H9 (cell line): ENCODE results near the gene TENM4. TPM values are rescaled to one million over a fixed set of nuclear protein-coding genes. Genes with fewer than 3 reads are reported as not detected.

ENCODE experiments used
- DNase-seq: peaks from one replicate; pipeline ENCODE4 v3.0.0-alpha.2; 2017
- H2AFZ ChIP-seq: one replicate; pipeline ENCODE4 v1.6.1; 2013; ENCODE audit warnings: mild to moderate bottlenecking, low read length, control low read depth, moderate library complexity
- H2AK5ac ChIP-seq: 2 replicates; pipeline ENCODE4 v1.6.1; 2013; ENCODE audit warnings: low read length, control low read depth, mixed read lengths; ENCODE audit not compliant: insufficient read length
- H2BK120ac ChIP-seq: one replicate; pipeline ENCODE4 v1.6.1; 2013; ENCODE audit warnings: low read depth, mild to moderate bottlenecking, low read length, control low read depth, inconsistent platforms; ENCODE audit not compliant: poor library complexity, severe bottlenecking
- H2BK12ac ChIP-seq: 2 replicates; pipeline ENCODE4 v1.6.1; 2013; ENCODE audit warnings: low read length, control low read depth, mixed read lengths, low read depth; ENCODE audit not compliant: insufficient read length
- H2BK15ac ChIP-seq: 2 replicates; pipeline ENCODE4 v1.6.1; 2013; ENCODE audit warnings: low read depth, low read length, control low read depth
- H2BK20ac ChIP-seq: one replicate; pipeline ENCODE4 v1.6.1; 2013; ENCODE audit warnings: low read depth, mild to moderate bottlenecking, low read length, control low read depth, inconsistent platforms; ENCODE audit not compliant: poor library complexity, severe bottlenecking
- H2BK5ac ChIP-seq: 2 replicates; pipeline ENCODE4 v1.6.1; 2013; ENCODE audit warnings: low read length, control low read depth, mixed read lengths; ENCODE audit not compliant: insufficient read length
- H3K14ac ChIP-seq: 2 replicates; pipeline ENCODE4 v1.6.1; 2013; ENCODE audit warnings: low read length, control low read depth; ENCODE audit not compliant: insufficient read depth
- H3K18ac ChIP-seq: 2 replicates; pipeline ENCODE4 v1.6.1; 2013; ENCODE audit warnings: low read depth, mild to moderate bottlenecking, mixed read lengths, low read length, control low read depth; ENCODE audit not compliant: insufficient read length
- H3K23ac ChIP-seq: 2 replicates; pipeline ENCODE4 v1.6.1; 2013; ENCODE audit warnings: low read length, control low read depth, mixed read lengths, low read depth; ENCODE audit not compliant: insufficient read length
- H3K23me2 ChIP-seq: 2 replicates; pipeline ENCODE4 v1.6.1; 2013; ENCODE audit warnings: low read depth, mild to moderate bottlenecking, mixed read lengths, low read length, control low read depth; ENCODE audit not compliant: insufficient read length, poor library complexity, severe bottlenecking
- H3K27ac ChIP-seq: 2 replicates; pipeline ENCODE4 v1.5.1; 2013; ENCODE audit warnings: low read length, control low read depth, mixed read lengths, low read depth; ENCODE audit not compliant: insufficient read length
- H3K27me3 ChIP-seq: 2 replicates; pipeline ENCODE4 v1.6.1; 2013; ENCODE audit warnings: low read length, control low read depth, inconsistent platforms; ENCODE audit not compliant: insufficient read depth
- H3K4ac ChIP-seq: 2 replicates; pipeline ENCODE4 v1.6.1; 2013; ENCODE audit warnings: low read depth, mild to moderate bottlenecking, control low read depth, inconsistent platforms, low read length, moderate library complexity
- H3K4me1 ChIP-seq: 2 replicates; pipeline ENCODE4 v1.6.1; 2013; ENCODE audit warnings: low read length, control low read depth, inconsistent platforms; ENCODE audit not compliant: insufficient read depth
- H3K4me2 ChIP-seq: 2 replicates; pipeline ENCODE4 v1.6.1; 2013; ENCODE audit warnings: low read length, control low read depth, mixed read lengths; ENCODE audit not compliant: insufficient read length, insufficient read depth
- H3K56ac ChIP-seq: 2 replicates; pipeline ENCODE4 v1.6.1; 2013; ENCODE audit warnings: low read depth, mild to moderate bottlenecking, mixed read lengths, low read length, control low read depth; ENCODE audit not compliant: insufficient read length
- H3K79me1 ChIP-seq: 2 replicates; pipeline ENCODE4 v1.6.1; 2013; ENCODE audit warnings: low read depth, mild to moderate bottlenecking, moderate library complexity, low read length, control low read depth, inconsistent platforms; ENCODE audit not compliant: insufficient read depth, poor library complexity, severe bottlenecking
- H3K79me2 ChIP-seq: 2 replicates; pipeline ENCODE4 v1.6.1; 2013; ENCODE audit warnings: low read length, control low read depth, inconsistent platforms; ENCODE audit not compliant: insufficient read depth
- H3K9ac ChIP-seq: 2 replicates; pipeline ENCODE4 v1.6.1; 2013; ENCODE audit warnings: low read length, control low read depth, mixed read lengths; ENCODE audit not compliant: insufficient read length; ENCODE audit errors: extremely low read depth
- H3K9me3 ChIP-seq: one replicate; pipeline ENCODE4 v1.6.1; 2013; ENCODE audit warnings: low read depth, low read length, inconsistent platforms; ENCODE audit not compliant: control insufficient read depth
- H3T11ph ChIP-seq: one replicate; pipeline ENCODE4 v1.6.1; 2013; ENCODE audit warnings: mild to moderate bottlenecking, low read length, control low read depth, inconsistent platforms
- H4K20me1 ChIP-seq: one replicate; pipeline ENCODE4 v1.6.1; 2013; ENCODE audit not compliant: control insufficient read depth, insufficient read length, insufficient read depth
- H4K5ac ChIP-seq: 2 replicates; pipeline ENCODE4 v1.6.1; 2013; ENCODE audit warnings: low read depth, mild to moderate bottlenecking, mixed read lengths, low read length, control low read depth; ENCODE audit not compliant: insufficient read length
- H4K8ac ChIP-seq: replicated peaks from 2 replicates; pipeline ENCODE4 v1.6.1; 2013; ENCODE audit warnings: low read length, control low read depth, mixed read lengths, low read depth; ENCODE audit not compliant: insufficient read length
- H4K91ac ChIP-seq: 2 replicates; pipeline ENCODE4 v1.6.1; 2013; ENCODE audit warnings: low read depth, mild to moderate bottlenecking, moderate library complexity, mixed read lengths, low read length, control low read depth; ENCODE audit not compliant: insufficient read length
- H3K27ac Mint-ChIP-seq, 3 experiments: 2 replicates in 2 of 3; 3 replicates in 1 of 3; pipeline ENCODE4 v1.8.0; 2020 to 2021; ENCODE audit warnings: mixed read lengths in 3 of 3, mild to moderate bottlenecking in 1 of 3, moderate library complexity in 1 of 3
- H3K27me3 Mint-ChIP-seq: 2 replicates; pipeline ENCODE4 v1.8.0; 2021; ENCODE audit warnings: low read depth, mild to moderate bottlenecking, moderate library complexity, mixed read lengths
- H3K36me3 Mint-ChIP-seq, 3 experiments: 2 replicates in 2 of 3; 3 replicates in 1 of 3; pipeline ENCODE4 v1.8.0; 2020 to 2021; ENCODE audit warnings: low read depth in 3 of 3, mixed read lengths in 3 of 3; ENCODE audit not compliant: insufficient read depth in 1 of 3
- H3K4me1 Mint-ChIP-seq, 2 experiments: 2 replicates each; pipeline ENCODE4 v1.8.0; 2020; ENCODE audit warnings: mixed read lengths in 2 of 2
- H3K4me3 Mint-ChIP-seq, 2 experiments: 2 replicates in 1 of 2; 3 replicates in 1 of 2; pipeline ENCODE4 v1.8.0; 2020 to 2021; ENCODE audit warnings: mild to moderate bottlenecking in 2 of 2, mixed read lengths in 2 of 2, moderate library complexity in 1 of 2
- H3K9me3 Mint-ChIP-seq, 2 experiments: 2 replicates in 1 of 2; 3 replicates in 1 of 2; pipeline ENCODE4 v1.8.0; 2020; ENCODE audit warnings: mild to moderate bottlenecking in 2 of 2, mixed read lengths in 2 of 2, moderate library complexity in 1 of 2
- WGBS: extraction: QIAGEN DNeasy Blood & Tissue Kit; methylation state at CpG from one replicate; pipeline ENCODE4 v1.1.7; 2013; ENCODE audit warnings: missing lambda C conversion rate, low lambda C conversion rate, mixed read lengths; ENCODE audit not compliant: insufficient read length; ENCODE audit errors: extremely low coverage; 5-methylcytosine and 5-hydroxymethylcytosine counted together
- total RNA-seq: library from RNA; stranded (reverse); gene quantifications from 2 replicates; pipeline ENCODE4 v1.2.1, GENCODE V29; 2021
- TF ChIP-seq, protein P1 (sequence below): fragments of 200-600 bp; sonication (generic); conservative IDR thresholded peaks from 3 replicates; pipeline ENCODE4 v1.8.0; 2021; ENCODE audit warnings: antibody characterized with exemption, mild to moderate bottlenecking

Gene TENM4
- total RNA-seq, 1 experiment from 2014 or later = 4.6 TPM

DNA sequence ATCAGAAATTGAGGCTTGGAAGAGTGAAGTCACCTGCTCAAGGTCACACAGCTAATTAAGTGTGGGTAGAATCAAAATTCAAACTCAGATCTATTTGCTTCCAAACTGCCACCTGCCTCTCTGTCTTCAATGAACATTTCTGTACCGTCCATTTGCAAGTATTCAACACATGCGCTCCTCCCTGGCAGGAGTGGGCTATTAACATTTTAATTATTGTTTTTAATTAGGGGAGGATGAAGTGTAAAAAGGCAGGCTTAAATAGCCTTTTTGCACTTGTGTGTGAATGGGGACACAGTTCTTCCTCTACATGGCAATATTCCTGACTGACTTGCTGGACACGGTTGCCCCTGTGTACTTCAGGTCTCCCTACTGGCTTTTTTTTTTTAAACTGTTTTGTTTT is 751.7 kb downstream of the TENM4 start:
- Histone ChIP-seq H3K27me3 (0 out of 2 replicates have a peak, but pooled peaks cover 3% of the 10 kb centered on the region), H3K14ac (no peak overlapping the region), H3K23me2 (no peaks in the 10 kb centered on the region), H3K56ac (no peak overlapping the region), H3K79me2 (no peaks in the 10 kb centered on the region), H3K4me1 (peaks cover under 1% of the 10 kb centered on the region; the same call in 1 of the 2 replicates), H3K23ac (no peak overlapping the region), H3T11ph (no peak overlapping the region), H4K91ac (no peak overlapping the region), H3K9ac (no peak overlapping the region), H2AFZ (no peak overlapping the region), H3K18ac (no peak overlapping the region), H2BK15ac (no peak overlapping the region), H4K5ac (no peak overlapping the region), H4K20me1 (no peaks in the 10 kb centered on the region), H4K8ac (no peak overlapping the region), H2BK5ac (no peak overlapping the region), H2BK120ac (no peak overlapping the region), H2AK5ac (no peak overlapping the region), H3K9me3 (no peaks in the 10 kb centered on the region), H3K4ac (no peak overlapping the region), H3K79me1 (no peaks in the 10 kb centered on the region), H3K4me2 (no peak overlapping the region), H3K27ac (no peak overlapping the region), H2BK12ac (no peak overlapping the region), H2BK20ac (no peak overlapping the region)
- H3K27ac Mint-ChIP-seq = no peak overlapping the region; a peak in 2 of 7 replicates
- H3K9me3 Mint-ChIP-seq = peaks cover 0 to 3% of the 10 kb centered on the region in 2 experiments; a peak in 2 of 5 replicates
- peaks cover 0 to 4% (median 0%) of the 10 kb centered on the region in 3 experiments; a peak in 1 of 7 replicates for H3K36me3 Mint-ChIP-seq
- H3K4me3 Mint-ChIP-seq = no peak overlapping the region
- no peak for DNase-seq
- TF ChIP-seq, protein P1, sequence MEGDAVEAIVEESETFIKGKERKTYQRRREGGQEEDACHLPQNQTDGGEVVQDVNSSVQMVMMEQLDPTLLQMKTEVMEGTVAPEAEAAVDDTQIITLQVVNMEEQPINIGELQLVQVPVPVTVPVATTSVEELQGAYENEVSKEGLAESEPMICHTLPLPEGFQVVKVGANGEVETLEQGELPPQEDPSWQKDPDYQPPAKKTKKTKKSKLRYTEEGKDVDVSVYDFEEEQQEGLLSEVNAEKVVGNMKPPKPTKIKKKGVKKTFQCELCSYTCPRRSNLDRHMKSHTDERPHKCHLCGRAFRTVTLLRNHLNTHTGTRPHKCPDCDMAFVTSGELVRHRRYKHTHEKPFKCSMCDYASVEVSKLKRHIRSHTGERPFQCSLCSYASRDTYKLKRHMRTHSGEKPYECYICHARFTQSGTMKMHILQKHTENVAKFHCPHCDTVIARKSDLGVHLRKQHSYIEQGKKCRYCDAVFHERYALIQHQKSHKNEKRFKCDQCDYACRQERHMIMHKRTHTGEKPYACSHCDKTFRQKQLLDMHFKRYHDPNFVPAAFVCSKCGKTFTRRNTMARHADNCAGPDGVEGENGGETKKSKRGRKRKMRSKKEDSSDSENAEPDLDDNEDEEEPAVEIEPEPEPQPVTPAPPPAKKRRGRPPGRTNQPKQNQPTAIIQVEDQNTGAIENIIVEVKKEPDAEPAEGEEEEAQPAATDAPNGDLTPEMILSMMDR = no peak
- peaks cover 21 to 35% of the 10 kb centered on the region in 2 experiments for H3K4me1 Mint-ChIP-seq
- H3K27me3 Mint-ChIP-seq = peaks cover 12% of the 10 kb centered on the region
- WGBS = no CpG with 5 or more reads among the region's 3 CpGs
